ENCODE data around the gene C11orf97.

DNA sequence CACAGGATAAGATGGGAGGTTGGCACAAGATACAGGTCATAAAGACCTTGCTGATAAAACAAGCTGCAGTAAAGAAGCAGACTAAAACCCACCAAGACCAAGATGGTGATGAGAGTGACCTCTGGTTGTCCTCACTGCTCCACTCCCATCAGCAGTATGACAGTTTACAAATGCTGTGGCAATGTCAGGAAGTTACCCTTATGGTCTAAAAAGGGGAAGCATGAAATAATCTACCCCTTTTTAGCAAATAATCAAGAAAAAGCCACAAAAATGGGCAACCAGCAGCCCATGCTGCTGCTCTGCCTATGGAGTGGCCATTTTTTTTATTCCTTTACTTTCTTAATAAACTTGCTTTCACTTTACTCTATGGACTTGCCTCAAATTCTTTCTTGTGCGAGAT lies 46.2 kb downstream of the C11orf97 start:
- TF ChIP-seq, protein P1, sequence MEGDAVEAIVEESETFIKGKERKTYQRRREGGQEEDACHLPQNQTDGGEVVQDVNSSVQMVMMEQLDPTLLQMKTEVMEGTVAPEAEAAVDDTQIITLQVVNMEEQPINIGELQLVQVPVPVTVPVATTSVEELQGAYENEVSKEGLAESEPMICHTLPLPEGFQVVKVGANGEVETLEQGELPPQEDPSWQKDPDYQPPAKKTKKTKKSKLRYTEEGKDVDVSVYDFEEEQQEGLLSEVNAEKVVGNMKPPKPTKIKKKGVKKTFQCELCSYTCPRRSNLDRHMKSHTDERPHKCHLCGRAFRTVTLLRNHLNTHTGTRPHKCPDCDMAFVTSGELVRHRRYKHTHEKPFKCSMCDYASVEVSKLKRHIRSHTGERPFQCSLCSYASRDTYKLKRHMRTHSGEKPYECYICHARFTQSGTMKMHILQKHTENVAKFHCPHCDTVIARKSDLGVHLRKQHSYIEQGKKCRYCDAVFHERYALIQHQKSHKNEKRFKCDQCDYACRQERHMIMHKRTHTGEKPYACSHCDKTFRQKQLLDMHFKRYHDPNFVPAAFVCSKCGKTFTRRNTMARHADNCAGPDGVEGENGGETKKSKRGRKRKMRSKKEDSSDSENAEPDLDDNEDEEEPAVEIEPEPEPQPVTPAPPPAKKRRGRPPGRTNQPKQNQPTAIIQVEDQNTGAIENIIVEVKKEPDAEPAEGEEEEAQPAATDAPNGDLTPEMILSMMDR (IDR thresholded peaks at IDR 0.05) = no peak
- TF ChIP-seq POLR2A (IDR thresholded peaks at IDR 0.05) = no peak
